Left cardiac atrium (tissue), 4 donors: ENCODE data around the gene NRBP1. TPM values are rescaled to one million over a fixed set of nuclear protein-coding genes. Genes with fewer than 3 reads are reported as not detected.

Source experiments
- ATAC-seq, 2 donors: fragments of 200-7000 bp; cut with Tn5 transposase; one replicate each; pipeline ENCODE4 v1.9.1; 2020; ENCODE audit warnings: mild to moderate bottlenecking in 2 of 2, moderate library complexity in 2 of 2
- DNase-seq: peaks from one replicate; pipeline ENCODE4 v3.0.0-alpha.2; 2020
- intact Hi-C, 2 donors: fragments of 100-400 bp; cut with DNase I; formaldehyde crosslinking; loops; one replicate each; pipeline versions ENCODE4 v1.14.1 to v1.15.1; 2022 to 2023
- long read RNA-seq: library from polyadenylated mRNA; unstranded; transcript quantifications from one replicate; pipeline ENCODE4 v2.0.0, GENCODE V29; 2021
- total RNA-seq, 2 donors: library from RNA; stranded (reverse); fragmentation: NEBNext Ultra II Directional; extraction: Animal tissue kit (Norgen Biotek cat#: 25700); gene quantifications; one replicate each; pipeline ENCODE4 v1.2.1, GENCODE V29; 2021
- donor health status: DM: no; HTN: yes; CAD: no.
- donor health status: DM: no; HTN: yes; CAD: no; lungs with severe emphysema.
- donor health status: DM: yes; HTN: yes; CAD: no.
- donor health status: Dilated cardiomyopathy.

NRBP1 gene
- 10 to 100 TPM; 50.5 to 58.7 TPM for total RNA-seq
- long read RNA-seq, transcript NRBP1-203 (18 exons, 2,163 nt) = major isoform, 21 of 150 reads
- long read RNA-seq, partial matches to known transcripts = 120 of 150 reads
- long read RNA-seq, other reads (novel, unspliced or antisense) = 8 of 150 reads

GRCh38 chr2:27428213-27428977 lies at the start of gene NRBP1:
TSS of gene NRBP1 (plus strand) at chr2:27428631. CDS start at chr2:27433274, 4,643 bp downstream.
- peak; percentile 97 to 98 for ATAC-seq
- DNase-seq = peak; percentile 93
- intact Hi-C loops = no loop called here

DNA sequence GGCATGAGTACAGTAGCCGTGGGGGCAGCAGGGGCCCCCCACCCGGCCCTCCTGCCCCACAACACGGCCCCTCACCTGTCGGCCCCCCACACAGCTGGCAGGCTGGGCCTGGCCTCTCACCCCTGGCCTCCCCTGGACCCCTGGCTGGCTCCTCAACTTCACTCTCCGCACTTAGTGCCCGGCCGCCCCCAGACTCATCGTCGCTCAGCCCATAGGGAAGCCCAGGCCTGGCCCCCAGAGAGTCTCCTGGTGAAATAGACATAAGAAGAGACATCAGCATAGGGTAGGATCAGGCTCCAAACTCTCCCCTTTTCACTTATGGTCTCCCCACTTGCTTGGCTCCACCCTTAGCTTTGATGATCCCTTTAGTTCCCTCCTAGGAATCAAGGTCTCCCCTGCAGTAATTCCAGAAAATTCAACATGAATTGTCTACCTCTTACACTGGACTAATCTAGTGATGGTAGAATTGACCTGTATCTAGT lies 49.6 kb upstream of the NRBP1 start:
- intact Hi-C loops = no loop called here
- DNase-seq = no peak
- ATAC-seq = no peak

DNA sequence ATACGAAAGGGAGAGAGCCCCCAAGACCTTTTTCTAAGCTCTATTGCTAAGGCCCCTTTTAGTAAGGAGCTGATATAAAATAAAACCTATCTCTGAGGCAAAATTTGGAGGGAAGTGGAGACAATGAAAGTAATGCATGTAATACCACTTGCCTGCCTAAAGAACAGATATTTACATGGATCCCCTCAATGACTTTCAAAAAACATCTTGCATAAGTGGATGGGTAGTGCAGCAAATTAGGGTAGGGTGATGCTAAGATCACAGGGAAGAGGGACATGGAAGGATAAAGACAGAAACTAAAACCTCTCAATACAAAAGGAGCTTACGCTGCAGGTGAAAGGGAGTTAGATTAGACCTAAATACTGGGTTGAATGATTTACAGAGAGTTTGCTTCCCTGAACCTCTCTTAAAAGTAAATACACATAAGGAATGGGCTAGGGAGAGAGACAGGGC lies 49.0 kb upstream of the NRBP1 start:
- no peak for DNase-seq
- ATAC-seq = no peak
- intact Hi-C loops = no loop called here

- intact Hi-C loops = no loop called here
- DNase-seq (peak; percentile 85), ATAC-seq (peak in 1 of 2 donors; percentile 41)
Measured at GRCh38 chr2:27379836-27380625, 48.4 kb upstream of the NRBP1 start.

DNA sequence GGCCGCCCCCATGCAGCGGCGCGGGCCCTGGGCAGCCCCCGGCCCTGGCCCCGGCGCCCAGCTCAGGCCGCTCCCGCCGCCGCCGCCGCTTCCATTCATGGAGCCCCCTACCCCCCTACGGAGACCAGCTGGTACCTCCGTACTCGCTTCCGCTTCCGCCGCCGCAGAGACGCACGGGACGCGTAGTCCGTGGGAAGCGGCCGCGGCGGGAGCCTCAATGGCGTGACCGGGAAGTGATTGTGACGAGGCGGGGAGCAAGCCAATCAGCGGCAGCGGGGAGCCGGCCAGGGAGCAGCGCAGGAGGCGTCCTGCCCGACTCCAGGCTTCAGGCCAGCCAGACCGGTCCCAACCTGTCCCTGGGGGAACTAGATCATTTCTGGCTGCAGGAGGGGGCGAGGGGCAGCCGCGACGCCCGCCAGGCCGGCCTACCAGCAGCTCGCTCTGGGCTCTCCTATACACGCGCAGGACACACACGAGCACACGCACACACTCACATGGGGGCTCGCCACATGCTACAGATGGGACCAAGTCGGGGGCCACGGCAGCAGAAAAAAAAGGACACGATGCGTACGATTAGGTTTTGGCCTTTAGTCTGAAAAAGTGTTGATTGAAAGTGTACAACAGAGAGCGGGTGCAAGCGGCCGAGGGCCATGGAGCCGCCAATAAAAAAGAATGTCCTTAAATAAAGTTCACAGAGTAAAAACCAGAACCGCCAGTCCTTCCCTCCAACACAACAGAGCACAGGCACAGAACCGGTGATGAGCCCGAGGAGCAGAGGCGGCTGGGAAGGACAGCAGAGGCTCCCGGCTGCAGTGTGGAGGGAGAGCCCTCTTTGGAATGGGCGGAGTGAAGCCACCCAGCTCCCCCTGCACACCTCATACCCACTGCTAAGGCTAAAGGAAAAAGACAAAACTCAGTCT lies 47.5 kb upstream of the NRBP1 start, which contains the start of gene ZNF513:
ZNF513 (minus strand) TSS at position 109 of the 920 bp plus-strand sequence. CDS start 208 bp downstream, outside the sequence.
- DNase-seq (peak; percentile 98), ATAC-seq (peak; percentile 91 to 95)
- intact Hi-C loops = no loop called here

GRCh38 chr2:27381577-27382181 lies 46.8 kb upstream of the NRBP1 start:
- ATAC-seq (no peak), DNase-seq (no peak)
- intact Hi-C loops = no loop called here

- intact Hi-C loops = no loop called here
- no peak for DNase-seq
Measured at GRCh38 chr2:27390822-27391679, 37.4 kb upstream of the NRBP1 start.

DNA sequence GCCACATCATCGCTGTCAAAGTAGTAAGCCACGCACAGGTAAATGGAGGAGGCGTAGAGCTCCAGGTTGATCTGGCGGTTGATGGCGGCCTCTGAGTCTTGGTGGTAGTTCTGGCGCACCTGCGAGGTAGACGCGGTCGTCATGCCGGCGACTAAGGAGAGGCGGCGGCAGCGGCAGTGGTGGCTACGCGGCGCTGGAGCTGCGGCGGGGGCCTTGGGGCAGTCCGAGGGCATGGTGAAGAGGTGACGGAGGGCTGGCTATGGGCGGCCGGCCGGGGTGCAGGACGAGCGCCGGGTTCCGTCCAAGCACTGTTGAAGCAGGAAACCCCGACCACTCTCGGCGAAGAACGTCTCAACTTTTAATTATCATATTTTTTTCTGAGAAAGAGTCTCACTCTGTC lies 35.2 kb upstream of the NRBP1 start:
- DNase-seq (no peak), ATAC-seq (no peak)
- intact Hi-C loops = no loop called here

More at GRCh38 chr2:27390822-27391679, 37.4 kb upstream of the NRBP1 start:
- ATAC-seq = no peak

DNA sequence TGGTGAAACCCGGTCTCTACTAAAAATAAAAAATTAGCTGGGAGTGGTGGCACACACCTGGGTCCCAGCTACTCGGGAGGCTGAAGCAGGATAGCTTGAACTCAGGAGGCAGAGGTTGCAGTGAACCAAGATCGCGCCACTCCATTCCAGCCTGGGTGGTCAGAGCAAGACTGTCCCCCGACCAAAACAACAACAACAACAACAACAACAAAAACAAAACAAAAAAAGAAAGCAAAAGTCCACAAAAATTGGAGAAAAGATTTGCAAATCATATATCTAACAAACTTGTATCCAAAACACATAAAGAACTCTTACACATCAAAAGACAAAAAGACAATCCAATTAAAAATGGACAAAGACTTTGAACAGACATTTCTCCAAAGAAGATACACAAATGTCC lies 29.5 kb upstream of the NRBP1 start:
- intact Hi-C loops = no loop called here
- no peak for ATAC-seq
- no peak for DNase-seq

DNA sequence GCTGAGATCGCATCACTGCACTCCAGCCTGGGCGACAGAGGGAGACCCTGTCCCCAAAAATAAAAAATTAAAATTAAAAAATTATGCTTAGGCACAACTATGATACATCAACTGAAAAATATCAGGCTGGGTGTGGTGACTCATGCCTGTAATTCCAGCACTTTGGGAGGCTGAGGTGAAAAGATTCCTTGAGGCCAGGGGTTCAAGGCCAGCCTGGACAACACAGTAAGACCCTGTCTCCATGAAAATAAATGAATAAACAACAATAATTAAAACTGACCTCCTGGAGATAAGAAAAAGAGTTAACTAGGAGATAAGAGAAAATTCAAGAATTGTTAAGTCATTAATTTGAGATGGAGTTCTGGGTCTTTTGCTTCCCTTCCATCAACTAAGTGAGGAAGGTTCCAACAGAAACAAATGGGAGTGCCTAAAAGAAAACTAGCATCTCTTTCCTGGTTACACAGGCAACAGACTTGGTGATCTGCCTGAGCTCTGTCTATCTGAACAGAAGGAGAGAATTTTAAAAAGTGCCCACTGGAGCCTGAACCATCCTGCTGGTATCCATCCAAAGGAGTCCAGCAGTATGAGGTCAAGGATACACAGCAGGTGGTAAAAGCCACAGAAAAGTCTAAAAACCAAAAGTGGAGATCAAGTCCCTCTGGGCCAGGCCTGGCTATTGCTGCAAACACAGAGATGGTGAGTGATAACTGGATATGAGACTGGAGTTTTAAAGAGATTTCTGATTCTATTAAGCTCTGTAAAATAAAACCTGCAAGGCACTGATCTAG lies 27.9 kb upstream of the NRBP1 start:
- DNase-seq = no peak
- no peak for ATAC-seq
- intact Hi-C loops = no loop called here

GRCh38 chr2:27407798-27408491 lies 20.5 kb upstream of the NRBP1 start:
- no peak for ATAC-seq
- intact Hi-C loops = no loop called here

DNA sequence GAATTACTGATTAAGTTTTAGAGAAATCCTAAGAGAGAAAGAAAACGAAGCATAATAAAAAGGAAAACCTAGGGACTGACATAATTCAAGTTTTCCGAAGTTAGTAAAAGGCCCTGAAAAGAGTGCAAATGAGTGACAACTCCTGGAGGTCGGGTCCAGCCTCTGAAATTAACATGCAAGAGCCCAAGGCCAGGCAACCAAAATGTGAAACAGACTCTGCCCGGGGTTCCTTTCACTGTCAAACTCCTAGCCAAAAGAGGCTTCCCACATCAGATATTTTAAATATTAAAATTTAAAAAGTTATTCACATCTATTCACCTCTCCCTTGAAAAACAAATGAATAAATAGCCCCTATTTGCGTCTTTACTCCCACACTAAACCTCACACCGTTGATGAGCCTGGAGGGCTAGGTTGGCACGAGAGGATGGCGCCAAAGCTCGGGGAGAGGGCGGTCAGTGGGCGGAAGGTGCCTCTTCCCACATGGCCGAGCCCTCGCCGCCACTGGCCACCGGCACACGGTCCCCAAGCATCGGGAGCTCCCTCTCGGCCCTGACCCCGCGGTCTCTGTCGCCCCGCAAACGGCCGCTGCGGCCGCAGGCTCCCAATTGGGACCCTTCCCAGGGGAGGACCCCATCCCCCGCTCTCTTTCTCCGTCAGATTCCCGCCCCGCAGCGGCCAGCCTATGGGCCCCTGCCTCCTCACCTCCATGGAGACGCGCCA lies 19.7 kb upstream of the NRBP1 start:
- intact Hi-C loops = no loop called here

More at GRCh38 chr2:27407798-27408491, 20.5 kb upstream of the NRBP1 start:
- no peak for DNase-seq

DNA sequence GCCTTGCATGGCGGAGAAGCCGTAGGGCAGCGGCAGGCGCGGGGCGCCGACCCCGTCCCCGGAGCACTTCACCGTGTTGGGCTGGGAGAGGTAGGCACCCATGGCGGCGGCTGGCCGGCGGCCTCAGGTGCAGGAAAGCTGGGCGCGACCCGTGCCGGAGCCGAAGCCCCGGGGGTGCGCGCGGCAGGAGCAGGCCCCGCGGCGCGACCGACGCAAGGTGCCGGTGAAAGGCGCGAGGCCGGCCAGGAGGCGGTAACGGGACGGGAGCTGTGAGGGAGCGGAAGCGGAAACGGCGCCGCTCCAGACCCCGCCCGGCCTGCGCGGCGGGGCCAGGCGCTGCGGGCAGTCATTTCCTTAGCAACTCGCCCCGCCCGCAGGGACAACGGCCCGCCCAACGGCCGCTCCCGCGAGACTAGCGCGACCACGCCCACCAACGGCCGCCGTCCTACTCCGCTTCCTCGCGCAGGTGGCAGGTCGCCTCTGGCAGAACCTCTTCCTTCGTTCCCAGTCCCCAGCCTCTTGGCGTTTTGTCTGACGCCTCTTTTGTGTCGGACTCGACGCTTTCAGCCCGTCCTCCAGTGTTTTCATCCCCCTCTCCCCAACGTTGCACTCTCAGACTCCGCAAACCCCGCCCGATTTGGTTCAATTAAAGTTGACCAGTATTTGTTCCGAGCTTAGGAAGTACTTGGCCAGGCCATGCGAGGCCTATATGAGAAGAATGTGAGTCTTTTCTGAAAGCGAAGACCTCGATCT lies 18.9 kb upstream of the NRBP1 start, which contains the start of gene PPM1G:
PPM1G (minus strand) TSS at position 271 of the 753 bp plus-strand sequence; CDS start at position 102, 169 bp downstream.
- intact Hi-C loops = no loop called here
- DNase-seq = peak; percentile 96
- ATAC-seq = peak; percentile 99

More for the DNA sequence above, 19.7 kb upstream of the NRBP1 start:
- peak; percentile 50 to 65 for ATAC-seq
- peak; percentile 33 for DNase-seq

GRCh38 chr2:27412419-27413152 lies 15.8 kb upstream of the NRBP1 start:
- no peak for ATAC-seq
- intact Hi-C loops = no loop called here
- no peak for DNase-seq
